ENCODE measurements around the gene GCGR. TPM values are rescaled to one million over a fixed set of nuclear protein-coding genes. Genes with fewer than 3 reads are reported as not detected.

Gene GCGR
- total and polyA plus RNA-seq, 2 of the 13 experiments (the other 11 are each of a cell fraction or from before 2014, with no cell fraction given): 0.04 to 0.13 TPM

GRCh38 chr17:81821603-81822311 is 17.8 kb downstream of the GCGR start (continued):
- TF ChIP-seq CENPT (CRISPR knock-in tag; IDR thresholded peaks at IDR 0.05; ENCODE audit: low read depth) (no peak), ZC3H4 (CRISPR knock-in tag; IDR thresholded peaks at IDR 0.05; ENCODE audit: borderline replicate concordance) (no peak), SMAD3 (CRISPR knock-in tag; IDR thresholded peaks at IDR 0.05) (no peak), HNRNPL (IDR thresholded peaks at IDR 0.05; ENCODE audit: low read depth, low read length) (peak; percentile 94), CAMTA2 (CRISPR knock-in tag; IDR thresholded peaks at IDR 0.05; ENCODE audit: borderline replicate concordance) (peak; percentile 51; the same call in 1 of the 2 replicates), SRSF4 (IDR thresholded peaks at IDR 0.05; ENCODE audit: low read depth, low read length, poor library complexity, severe bottlenecking) (no peak), HMG20B (CRISPR knock-in tag; conservative IDR thresholded peaks at IDR 0.05) (0 out of 2 replicates have a peak, but pooled peaks have one; percentile 39), ZNF414 (CRISPR knock-in tag; IDR thresholded peaks at IDR 0.05) (no peak), ZNF644 (CRISPR knock-in tag; IDR thresholded peaks at IDR 0.05; ENCODE audit: low read depth) (no peak), SALL1 (CRISPR knock-in tag; IDR thresholded peaks at IDR 0.05) (peak; percentile 52; the same call in 1 of the 2 replicates), ARID5B (CRISPR knock-in tag; IDR thresholded peaks at IDR 0.05) (peak; percentile 60), SSRP1 (CRISPR knock-in tag; IDR thresholded peaks at IDR 0.05) (no peak), ZNF326 (CRISPR knock-in tag; IDR thresholded peaks at IDR 0.05; ENCODE audit: borderline replicate concordance) (no peak), RXRB (CRISPR knock-in tag; IDR thresholded peaks at IDR 0.05; ENCODE audit: borderline replicate concordance) (peak; percentile 79), GZF1 (CRISPR knock-in tag; IDR thresholded peaks at IDR 0.05) (no peak)
- TF ChIP-seq, protein P1, sequence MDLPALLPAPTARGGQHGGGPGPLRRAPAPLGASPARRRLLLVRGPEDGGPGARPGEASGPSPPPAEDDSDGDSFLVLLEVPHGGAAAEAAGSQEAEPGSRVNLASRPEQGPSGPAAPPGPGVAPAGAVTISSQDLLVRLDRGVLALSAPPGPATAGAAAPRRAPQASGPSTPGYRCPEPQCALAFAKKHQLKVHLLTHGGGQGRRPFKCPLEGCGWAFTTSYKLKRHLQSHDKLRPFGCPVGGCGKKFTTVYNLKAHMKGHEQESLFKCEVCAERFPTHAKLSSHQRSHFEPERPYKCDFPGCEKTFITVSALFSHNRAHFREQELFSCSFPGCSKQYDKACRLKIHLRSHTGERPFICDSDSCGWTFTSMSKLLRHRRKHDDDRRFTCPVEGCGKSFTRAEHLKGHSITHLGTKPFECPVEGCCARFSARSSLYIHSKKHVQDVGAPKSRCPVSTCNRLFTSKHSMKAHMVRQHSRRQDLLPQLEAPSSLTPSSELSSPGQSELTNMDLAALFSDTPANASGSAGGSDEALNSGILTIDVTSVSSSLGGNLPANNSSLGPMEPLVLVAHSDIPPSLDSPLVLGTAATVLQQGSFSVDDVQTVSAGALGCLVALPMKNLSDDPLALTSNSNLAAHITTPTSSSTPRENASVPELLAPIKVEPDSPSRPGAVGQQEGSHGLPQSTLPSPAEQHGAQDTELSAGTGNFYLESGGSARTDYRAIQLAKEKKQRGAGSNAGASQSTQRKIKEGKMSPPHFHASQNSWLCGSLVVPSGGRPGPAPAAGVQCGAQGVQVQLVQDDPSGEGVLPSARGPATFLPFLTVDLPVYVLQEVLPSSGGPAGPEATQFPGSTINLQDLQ (CRISPR knock-in tag; IDR thresholded peaks at IDR 0.05): no peak

Measured in HepG2 (cell line).